ENCODE data around the gene GSN. TPM values are rescaled to one million over a fixed set of nuclear protein-coding genes. Genes with fewer than 3 reads are reported as not detected.

The GSN gene
- polyA plus RNA-seq, 3 donors: 67.4 to 187 (median 95.8) TPM

- no peak for DNase-seq
- Histone ChIP-seq H2AFZ (ENCODE audit: insufficient read depth, low read depth, low read length, poor library complexity, severe bottlenecking) (no peak overlapping the region), H3K4me1 (ENCODE audit: control insufficient read depth in 1 of 2, insufficient read depth in 2 of 2, low read length in 2 of 2) (peaks cover 41 to 50% of the 10 kb centered on the region in 2 donors), H3K27me3 (ENCODE audit: control insufficient read depth in 2 of 2, insufficient read depth in 2 of 2, low read length in 2 of 2) (no peaks in the 10 kb centered on the region), H3K27ac (ENCODE audit: low read depth in 1 of 2, low read length in 2 of 2) (no peak overlapping the region), H3K79me2 (ENCODE audit: insufficient read depth, low read length) (peaks cover 81% of the 10 kb centered on the region), H4K20me1 (ENCODE audit: insufficient read depth, low read length) (peaks cover 10% of the 10 kb centered on the region), H3K4me2 (replicated peaks; ENCODE audit: extremely low read depth, low read length, poor library complexity, severe bottlenecking) (no peak overlapping the region), H3K4me3 (replicated peaks in 1 of 3; ENCODE audit: low read depth in 2 of 3, low read length in 3 of 3) (no peak overlapping the region), H3K36me3 (replicated peaks in 1 of 2; ENCODE audit: control insufficient read depth in 1 of 2, insufficient read depth in 2 of 2, low read length in 2 of 2) (no peaks in the 10 kb centered on the region), H3K9me3 (replicated peaks in 1 of 2; ENCODE audit: control insufficient read depth in 1 of 2, insufficient read depth in 1 of 2, low read length in 2 of 2) (no peaks in the 10 kb centered on the region), H3K9ac (ENCODE audit: insufficient read depth, low read length, poor library complexity, severe bottlenecking) (no peak overlapping the region)
- Mint-ChIP-seq H3K27ac (no peak overlapping the region), H3K27me3 (ENCODE audit: low read depth in 3 of 3) (no peaks in the 10 kb centered on the region), H3K4me1 (peaks cover 59% of the 10 kb centered on the region), H3K9me3 (no peaks in the 10 kb centered on the region), H3K36me3 (peaks cover 13 to 14% of the 10 kb centered on the region in 2 donors), H3K4me3 (no peak overlapping the region)
- 100% methylated on average over 1 of the region's 4 CpGs for WGBS (ENCODE audit: insufficient coverage)
- TF ChIP-seq CTCF (IDR thresholded peaks at IDR 0.05): no peak
- intact Hi-C loops (cut with micrococcal nuclease): loop anchor here (5.0 kb wide), 2 partner anchors 38 to 63 kb away; no protein-coding TSS in a partner anchor
These were observed 6.9 kb downstream of the GSN start for GRCh38 chr9:121274851-121275250.

GRCh38 chr9:121275781-121276658 is 8.1 kb downstream of the GSN start:
- intact Hi-C loops (cut with micrococcal nuclease): no loop called here
- Histone ChIP-seq H3K9ac (ENCODE audit: insufficient read depth, low read length, poor library complexity, severe bottlenecking) (no peak overlapping the region), H3K4me3 (replicated peaks in 1 of 3; ENCODE audit: low read depth in 2 of 3, low read length in 3 of 3) (no peak overlapping the region), H3K79me2 (ENCODE audit: insufficient read depth, low read length) (peaks cover 72% of the 10 kb centered on the region), H4K20me1 (ENCODE audit: insufficient read depth, low read length) (peaks cover 13% of the 10 kb centered on the region), H3K36me3 (replicated peaks in 1 of 2; ENCODE audit: control insufficient read depth in 1 of 2, insufficient read depth in 2 of 2, low read length in 2 of 2) (no peaks in the 10 kb centered on the region), H3K4me1 (ENCODE audit: control insufficient read depth in 1 of 2, insufficient read depth in 2 of 2, low read length in 2 of 2) (peaks cover 39 to 47% of the 10 kb centered on the region in 2 donors), H3K27me3 (ENCODE audit: control insufficient read depth in 2 of 2, insufficient read depth in 2 of 2, low read length in 2 of 2) (no peaks in the 10 kb centered on the region), H2AFZ (ENCODE audit: insufficient read depth, low read depth, low read length, poor library complexity, severe bottlenecking) (no peak overlapping the region), H3K27ac (ENCODE audit: low read depth in 1 of 2, low read length in 2 of 2) (no peak overlapping the region), H3K4me2 (replicated peaks; ENCODE audit: extremely low read depth, low read length, poor library complexity, severe bottlenecking) (no peak overlapping the region), H3K9me3 (replicated peaks in 1 of 2; ENCODE audit: control insufficient read depth in 1 of 2, insufficient read depth in 1 of 2, low read length in 2 of 2) (no peaks in the 10 kb centered on the region)
- Mint-ChIP-seq H3K36me3 (peaks cover 19 to 22% of the 10 kb centered on the region in 2 donors), H3K27me3 (ENCODE audit: low read depth in 3 of 3) (no peaks in the 10 kb centered on the region), H3K9me3 (no peaks in the 10 kb centered on the region), H3K27ac (no peak overlapping the region), H3K4me3 (no peak overlapping the region), H3K4me1 (peaks cover 56% of the 10 kb centered on the region)
- 97% methylated on average over 4 of the region's 8 CpGs for WGBS (ENCODE audit: insufficient coverage)
- no peak for TF ChIP-seq CTCF (IDR thresholded peaks at IDR 0.05)
- no peak for DNase-seq

Data from CD14-positive monocyte (primary cell).